GM21825 (cell line): ENCODE results near the gene GAL3ST2.
A peak's percentile ranks its signal among the peaks of the same experiment; 100 is the strongest.
"Not testable (repeated sequence)": the region's sequence is repeated elsewhere in the genome, so short reads cannot be mapped to it uniquely, and the experiment has no call there.

Source experiments
- ATAC-seq: cut with Tn5 transposase; IDR thresholded peaks from one replicate; pipeline ENCODE4 v1.9.1; 2021; ENCODE audit warnings: mild to moderate bottlenecking, moderate library complexity; ENCODE audit not compliant: unreplicated experiment

GAL3ST2 gene

GRCh38 chr2:241776336-241777169 is at the start of gene GAL3ST2:
TSS of gene GAL3ST2 (plus strand) at chr2:241776822. CDS start at chr2:241776956, 134 bp downstream.
- ATAC-seq: no peak

DNA sequence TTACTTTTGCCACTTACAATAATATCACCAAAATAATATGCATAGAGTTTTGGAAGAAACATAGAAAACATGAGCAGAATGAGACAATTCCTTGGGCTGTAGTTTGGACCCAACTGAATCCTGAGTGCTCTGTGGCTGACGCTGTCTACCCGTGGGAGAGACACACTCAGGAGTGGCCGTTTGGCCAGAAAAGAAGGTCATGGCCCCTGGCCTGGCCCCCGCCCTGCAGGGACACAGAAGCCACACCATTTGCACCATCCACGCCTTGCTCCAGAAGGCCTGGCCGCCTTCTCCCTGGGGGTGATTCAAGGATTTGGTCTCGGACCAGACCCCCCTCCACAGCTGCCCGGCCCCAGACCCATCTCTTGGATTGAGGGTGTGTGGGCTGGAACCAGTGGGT is 48.6 kb upstream of the GAL3ST2 start:
- ATAC-seq: no peak

GRCh38 chr2:241728627-241729026 is 48.0 kb upstream of the GAL3ST2 start:
- ATAC-seq: no peak

DNA sequence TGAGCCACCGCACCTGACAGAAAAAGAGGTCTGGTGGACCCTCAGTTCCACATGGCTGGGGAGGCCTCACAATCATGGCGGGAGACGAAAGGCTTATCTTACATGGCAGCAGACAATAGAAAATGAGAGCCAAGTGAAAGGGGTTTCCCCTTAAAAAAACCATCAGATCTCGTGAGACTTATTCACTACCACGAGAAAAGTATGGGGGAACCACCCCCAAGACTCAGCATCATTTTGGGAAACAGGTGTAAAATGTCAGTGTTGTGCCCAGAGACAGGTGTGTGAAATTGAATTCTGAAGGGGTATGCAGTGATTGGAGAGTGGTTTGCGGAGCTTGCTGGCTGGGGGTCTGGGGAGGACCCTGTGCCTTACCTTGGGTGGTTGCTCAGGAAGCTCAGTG is 46.8 kb upstream of the GAL3ST2 start:
- no peak for ATAC-seq

GRCh38 chr2:241730671-241731293 is 45.8 kb upstream of the GAL3ST2 start:
- ATAC-seq: no peak

- not testable (repeated sequence) for ATAC-seq
These were observed 44.0 kb upstream of the GAL3ST2 start for GRCh38 chr2:241732513-241733186.

- ATAC-seq: no peak
These were observed 43.0 kb upstream of the GAL3ST2 start for GRCh38 chr2:241733391-241734207.

- no peak for ATAC-seq
These were observed 42.5 kb upstream of the GAL3ST2 start for GRCh38 chr2:241734208-241734466.

DNA sequence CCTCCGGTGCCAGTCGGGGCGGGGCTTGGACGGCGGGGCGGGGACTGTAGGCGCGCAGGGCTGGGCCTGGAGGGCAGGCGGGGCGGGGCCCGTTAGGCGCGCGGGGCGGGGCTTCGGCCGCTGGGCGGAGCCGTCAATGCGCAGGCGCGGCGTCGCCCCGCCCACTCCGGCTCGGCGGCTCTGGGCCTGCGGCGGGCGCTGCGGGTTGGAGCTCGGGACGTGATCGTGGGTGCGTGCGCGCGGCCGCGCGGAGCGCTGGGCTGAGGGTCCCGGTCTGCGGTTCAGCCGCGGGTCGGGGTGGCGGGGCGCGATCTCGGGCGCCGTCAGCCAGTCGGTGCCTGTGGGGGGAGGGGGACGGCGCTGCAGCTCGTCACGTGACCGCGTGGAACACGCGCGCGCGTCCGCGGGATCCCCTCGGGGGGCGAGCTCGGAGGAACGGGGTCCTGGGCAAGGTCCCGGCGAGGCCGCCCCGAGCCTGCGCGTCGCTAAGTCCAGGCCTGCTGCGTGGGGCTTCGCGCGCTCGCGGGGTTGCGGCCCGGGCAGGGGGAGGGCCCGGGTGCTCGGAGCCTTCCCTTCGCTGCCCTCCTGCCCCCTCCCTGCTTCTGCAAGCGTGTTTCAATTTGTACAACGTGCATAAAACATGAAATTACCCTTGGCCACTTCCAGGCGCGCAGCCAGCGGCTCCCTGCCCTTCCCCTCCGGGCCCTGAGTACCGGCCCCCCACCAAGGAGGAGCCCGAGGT is 42.0 kb upstream of the GAL3ST2 start, which contains the start of gene D2HGDH:
D2HGDH (plus strand) TSS at position 164 of the 742 bp plus-strand sequence. CDS start 595 bp downstream, outside the sequence.
- ATAC-seq: peak; percentile 84

DNA sequence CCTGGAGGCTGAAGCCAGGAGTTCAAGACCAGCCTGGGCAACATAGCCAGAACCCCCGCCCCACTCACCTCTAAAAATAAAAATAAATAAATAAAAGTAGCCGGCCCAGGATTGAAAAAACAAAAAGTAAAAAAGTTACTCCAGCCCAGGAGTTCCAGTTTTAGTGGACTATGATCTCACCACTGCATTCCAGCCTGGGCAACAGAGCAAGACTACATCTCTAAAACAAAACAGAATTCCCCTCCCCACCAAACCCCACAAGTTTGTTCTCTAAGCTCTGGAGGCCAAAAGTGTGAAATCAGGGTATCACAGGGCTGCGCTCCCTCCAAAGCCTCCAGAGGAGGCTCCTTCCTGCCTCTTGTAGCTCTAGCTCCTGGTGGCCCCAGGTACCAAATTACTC is 40.5 kb upstream of the GAL3ST2 start:
- no peak for ATAC-seq

GRCh38 chr2:241738040-241738686 is 38.5 kb upstream of the GAL3ST2 start:
- ATAC-seq: no peak

- no peak for ATAC-seq
These were observed 37.4 kb upstream of the GAL3ST2 start for GRCh38 chr2:241739177-241739576.

- ATAC-seq: no peak
These were observed 37.0 kb upstream of the GAL3ST2 start for GRCh38 chr2:241739651-241740050.

- ATAC-seq: no peak
These were observed 35.6 kb upstream of the GAL3ST2 start for GRCh38 chr2:241741016-241741415.

GRCh38 chr2:241742320-241742939 is 34.2 kb upstream of the GAL3ST2 start:
- ATAC-seq: no peak

DNA sequence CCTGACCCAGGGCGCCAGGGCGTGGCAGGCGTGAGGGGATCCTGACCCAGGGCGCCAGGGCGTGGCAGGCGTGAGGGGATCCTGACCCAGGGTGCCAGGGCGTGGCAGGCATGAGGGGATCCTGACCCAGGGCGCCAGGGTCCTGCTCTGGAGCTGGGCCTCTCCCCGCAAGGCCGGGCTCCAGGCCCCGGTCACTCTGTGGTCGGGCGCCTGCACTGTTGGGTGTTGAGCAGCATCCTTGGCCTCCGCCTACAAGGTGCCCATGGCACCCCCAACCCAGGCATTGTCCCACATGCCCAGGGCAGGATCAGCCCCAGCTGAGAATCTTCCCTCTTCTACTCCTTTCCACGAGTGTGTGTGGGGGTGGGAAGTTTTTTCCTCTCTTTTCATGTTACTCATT is 33.6 kb upstream of the GAL3ST2 start:
- not testable (repeated sequence) for ATAC-seq

DNA sequence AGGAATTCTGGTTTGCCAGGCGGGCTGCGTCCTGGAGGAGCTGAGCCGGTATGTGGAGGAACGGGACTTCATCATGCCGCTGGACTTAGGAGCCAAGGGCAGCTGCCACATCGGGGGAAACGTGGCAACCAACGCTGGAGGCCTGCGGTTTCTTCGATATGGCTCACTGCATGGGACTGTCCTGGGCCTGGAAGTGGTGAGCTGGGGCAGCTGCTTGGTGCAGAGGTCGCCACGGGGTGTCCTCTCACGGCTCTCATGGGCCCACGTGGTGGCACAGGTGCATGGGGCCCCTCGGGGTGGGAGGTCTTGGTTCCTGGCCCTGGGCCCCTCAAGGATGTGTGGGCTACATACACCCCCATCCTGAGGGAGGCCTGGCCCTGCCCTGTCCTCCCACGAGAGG is 33.0 kb upstream of the GAL3ST2 start:
- no peak for ATAC-seq

- no peak for ATAC-seq
These were observed 32.4 kb upstream of the GAL3ST2 start for GRCh38 chr2:241744028-241744754.

- no peak for ATAC-seq
These were observed 31.3 kb upstream of the GAL3ST2 start for GRCh38 chr2:241745276-241745675.
